M059J (cell line): ENCODE results near the gene PTPRN2. TPM values are rescaled to one million over a fixed set of nuclear protein-coding genes. Genes with fewer than 3 reads are reported as not detected.
"Not testable (repeated sequence)": the region's sequence is repeated elsewhere in the genome, so short reads cannot be mapped to it uniquely, and the experiment has no call there.

Source experiments
- DNase-seq: peaks from one replicate; pipeline ENCODE4 v3.0.0-alpha.2; 2012; ENCODE audit warnings: low read depth
- total RNA-seq: library from RNA; depleted of rRNA; stranded (reverse); fragments of >200 nt; shearing (Covaris generic); gene quantifications from 2 replicates; pipeline ENCODE4 v1.2.3, GENCODE V29; 2014

Gene PTPRN2
- total RNA-seq, 1 experiment from 2014 or later = 2.3 TPM

DNA sequence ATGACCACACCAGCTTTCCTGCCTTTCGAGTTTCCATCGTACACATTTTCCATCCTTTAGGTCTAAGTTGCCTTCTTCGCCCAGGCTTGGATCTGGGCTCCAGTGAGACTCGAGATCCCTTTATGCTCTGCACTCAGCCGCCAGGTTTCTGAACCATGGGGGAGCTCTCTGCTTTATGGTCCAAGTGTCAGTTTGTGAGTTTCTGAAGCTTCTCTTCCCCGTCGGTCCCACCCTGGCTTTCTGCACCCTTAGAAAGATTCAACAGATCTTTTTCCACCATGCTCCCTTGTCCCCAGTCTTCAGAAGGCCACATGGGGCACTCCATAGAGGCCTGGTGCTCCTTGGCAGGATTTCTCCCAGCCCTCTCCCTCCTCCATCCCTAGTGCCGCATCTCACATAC is 402.0 kb downstream of the PTPRN2 start:
- DNase-seq = no peak

- DNase-seq = no peak
Observed at GRCh38 chr7:158183431-158183830, 404.2 kb downstream of the PTPRN2 start.

- no peak for DNase-seq
Observed at GRCh38 chr7:158176561-158177173, 411.0 kb downstream of the PTPRN2 start.

DNA sequence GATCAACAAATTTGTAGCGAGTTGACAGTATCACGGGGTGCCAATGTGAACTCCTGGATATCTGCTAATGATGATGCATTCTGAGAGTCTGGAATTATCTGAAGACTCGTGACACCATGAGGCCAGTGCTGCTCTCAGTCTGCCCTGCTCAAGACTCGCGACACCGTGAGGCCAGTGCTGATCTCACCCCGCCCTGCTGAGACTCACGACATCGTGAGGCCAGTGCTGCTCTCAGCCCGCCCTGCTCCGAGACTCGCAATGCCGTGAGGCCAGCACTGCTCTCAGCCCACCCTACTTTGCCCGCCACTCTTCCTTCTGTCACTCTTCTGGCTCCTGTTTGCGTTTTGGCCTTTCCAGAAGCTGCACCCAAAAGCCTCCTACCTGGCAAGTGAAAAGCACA is 411.8 kb downstream of the PTPRN2 start:
- no peak for DNase-seq

GRCh38 chr7:158174947-158175346 is 412.7 kb downstream of the PTPRN2 start:
- no peak for DNase-seq

- DNase-seq = no peak
Observed at GRCh38 chr7:158167373-158167772, 420.2 kb downstream of the PTPRN2 start.

DNA sequence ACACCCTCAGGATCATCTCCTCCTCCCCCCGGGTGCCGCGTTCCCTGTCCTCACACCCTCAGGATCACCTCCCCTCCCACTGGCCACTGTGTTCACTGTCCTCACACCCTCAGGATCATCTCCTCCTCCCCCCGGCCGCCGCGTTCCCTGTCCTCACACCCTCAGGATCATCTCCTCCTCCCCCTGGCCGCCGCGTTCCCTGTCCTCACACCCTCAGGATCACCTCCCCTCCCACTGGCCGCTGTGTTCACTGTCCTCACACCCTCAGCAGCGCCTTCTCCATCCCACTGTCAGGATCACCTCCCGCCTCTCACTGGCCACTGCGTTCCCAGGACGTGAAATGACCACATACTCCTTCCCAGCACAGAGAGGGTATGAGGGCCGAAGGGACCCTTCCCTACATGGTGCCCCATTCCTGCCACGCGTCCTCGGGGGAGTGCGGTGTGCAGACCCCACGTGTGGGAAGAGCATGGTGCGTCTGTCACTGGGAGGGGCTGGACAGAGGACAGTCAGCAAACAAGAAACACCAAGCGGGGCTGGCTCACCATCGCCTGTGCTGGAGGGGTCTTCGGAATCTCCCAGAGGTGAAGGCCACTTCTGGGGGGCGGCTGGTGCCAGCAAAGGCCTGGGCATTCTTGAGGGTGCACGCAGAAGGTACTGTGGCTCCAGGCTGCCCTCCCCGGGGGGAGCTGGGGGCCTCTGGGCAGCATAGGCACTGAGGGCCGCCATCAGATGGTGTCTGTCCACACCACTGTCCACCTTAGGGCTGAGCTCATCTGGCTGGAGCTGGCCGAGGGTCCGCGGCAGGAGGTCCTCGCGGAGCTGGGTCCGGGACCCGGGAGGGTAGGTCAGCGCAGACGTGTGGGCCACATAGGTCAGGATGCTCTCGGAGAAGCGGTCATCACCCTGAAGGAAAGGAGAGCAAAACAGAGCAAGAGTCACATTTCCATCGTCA is 421.0 kb downstream of the PTPRN2 start:
- no peak for DNase-seq

DNA sequence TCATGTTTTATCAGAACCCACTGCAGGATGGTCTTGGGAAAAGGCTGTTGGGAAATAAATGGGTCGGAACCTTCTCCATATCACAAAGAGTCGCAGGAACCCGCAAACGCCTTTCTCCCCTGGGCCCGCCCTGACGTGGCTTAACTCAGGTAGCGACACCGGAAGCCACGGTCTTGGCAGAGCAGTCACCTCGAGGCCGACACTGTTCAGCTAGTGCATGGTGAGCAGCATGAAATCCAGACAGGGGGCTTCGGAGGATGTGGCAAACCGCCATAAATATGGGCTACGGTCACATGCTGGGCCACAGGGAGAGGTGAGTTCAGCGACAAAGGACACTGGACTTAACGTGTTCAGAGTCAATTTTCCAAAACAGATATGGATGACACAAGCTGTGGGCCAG is 421.9 kb downstream of the PTPRN2 start:
- DNase-seq = no peak

GRCh38 chr7:158164101-158165095 is 423.2 kb downstream of the PTPRN2 start:
- no peak for DNase-seq

GRCh38 chr7:158161194-158161593 is 426.4 kb downstream of the PTPRN2 start:
- DNase-seq = no peak

DNA sequence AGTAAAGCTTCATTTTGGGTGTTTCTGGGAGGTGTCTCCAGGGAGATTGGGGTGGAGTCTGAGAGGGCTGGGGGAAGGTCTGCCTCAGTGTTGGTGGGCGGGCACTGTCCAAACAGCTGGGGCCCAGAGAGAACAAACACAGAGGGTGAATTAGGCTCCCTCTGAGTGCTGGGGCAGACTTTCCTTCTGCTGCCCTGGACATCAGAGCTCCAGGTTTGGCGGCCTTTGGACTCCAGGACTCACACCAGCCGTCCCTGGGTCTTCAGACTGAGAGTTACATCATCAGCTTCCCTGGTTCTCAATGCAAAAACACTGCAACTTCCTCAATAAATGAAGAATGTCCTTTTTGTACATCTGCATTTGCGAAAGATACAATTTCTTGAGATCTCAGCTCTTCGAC is 427.4 kb downstream of the PTPRN2 start:
- DNase-seq = no peak

DNA sequence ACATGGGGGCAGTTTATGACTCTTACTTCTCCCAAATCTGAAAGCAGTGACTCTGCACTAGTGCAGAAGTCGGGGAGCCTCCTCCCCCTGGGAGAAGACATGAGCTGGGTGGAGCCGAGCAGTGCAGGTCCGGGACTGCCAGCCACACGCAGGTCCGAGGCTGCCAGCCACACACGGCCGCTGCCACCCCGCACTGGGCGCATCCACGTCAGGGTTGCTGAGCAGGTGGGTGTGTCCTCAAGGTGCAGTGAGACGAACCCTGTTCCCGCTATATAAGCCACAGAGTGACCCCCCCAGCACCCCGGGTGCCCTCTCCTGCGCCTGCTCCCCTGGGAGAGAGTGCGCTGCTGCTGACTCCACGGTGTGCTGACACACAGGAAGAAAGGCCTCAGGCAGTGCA is 430.2 kb downstream of the PTPRN2 start:
- DNase-seq = no peak

DNA sequence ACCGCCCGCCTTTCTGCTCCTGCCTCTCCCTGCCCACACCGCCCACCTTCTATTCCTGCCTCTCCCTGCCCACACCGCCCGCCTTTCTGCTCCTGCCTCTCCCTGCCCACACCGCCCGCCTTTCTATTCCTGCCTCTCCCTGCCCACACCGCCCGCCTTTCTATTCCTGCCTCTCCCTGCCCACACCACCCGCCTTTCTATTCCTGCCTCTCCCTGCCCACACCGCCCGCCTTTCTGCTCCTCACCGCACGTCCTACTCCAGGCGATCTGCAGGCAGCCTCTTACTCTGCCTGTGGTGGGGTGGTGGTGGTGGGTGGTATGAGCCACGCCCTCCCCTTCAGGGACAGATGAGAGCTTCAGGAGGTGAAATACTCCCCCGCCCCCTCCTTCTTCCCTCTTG is 436.4 kb downstream of the PTPRN2 start:
- not testable (repeated sequence) for DNase-seq

- DNase-seq = no peak
Observed at GRCh38 chr7:158150234-158150633, 437.4 kb downstream of the PTPRN2 start.

DNA sequence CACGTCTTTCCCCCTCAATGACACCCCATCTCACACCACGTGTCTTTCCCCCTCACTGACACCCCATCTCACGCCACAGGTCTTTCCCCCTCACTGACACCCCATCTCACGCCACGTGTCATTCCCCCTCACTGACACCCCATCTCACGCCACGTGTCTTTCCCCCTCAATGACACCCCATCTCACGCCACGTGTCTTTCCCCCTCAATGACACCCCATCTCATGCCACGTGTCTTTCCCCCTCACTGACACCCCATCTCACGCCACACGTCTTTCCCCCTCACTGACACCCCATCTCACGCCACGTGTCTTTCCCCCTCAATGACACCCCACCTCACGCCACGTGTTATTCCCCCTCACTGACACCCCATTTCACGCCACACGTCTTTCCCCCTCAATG is 440.2 kb downstream of the PTPRN2 start:
- DNase-seq = peak; percentile 15

- DNase-seq = no peak
Observed at GRCh38 chr7:158145370-158145769, 442.3 kb downstream of the PTPRN2 start.

GRCh38 chr7:158143196-158144120 is 444.2 kb downstream of the PTPRN2 start:
- no peak for DNase-seq

GRCh38 chr7:158142657-158143056 is 445.0 kb downstream of the PTPRN2 start:
- no peak for DNase-seq

- no peak for DNase-seq
Observed at GRCh38 chr7:158141806-158142518, 445.7 kb downstream of the PTPRN2 start.

GRCh38 chr7:158141221-158141582 is 446.4 kb downstream of the PTPRN2 start:
- no peak for DNase-seq
